Liver (tissue), 3 donors: ENCODE data around the gene KLHL20.

ENCODE experiments used
- CTCF ChIP-seq: fragments of 150-350 bp; IDR thresholded peaks from 2 replicates; pipeline ENCODE4 v1.5.1; 2017; ENCODE audit warnings: improper control_type of control experiment, low read depth, low read length; ENCODE audit not compliant: missing input control
- JUND ChIP-seq, 2 donors: IDR thresholded peaks; 2 replicates each; pipeline ENCODE4 v1.6.1; 2016; ENCODE audit warnings: antibody characterized with exemption in 2 of 2
- MAX ChIP-seq: IDR thresholded peaks from 2 replicates; pipeline ENCODE4 v1.6.1; 2016; ENCODE audit warnings: antibody characterized with exemption
- donor health status: healthy.
- donor health status: healthy.

- TF ChIP-seq CTCF (no peak), MAX (no peak), JUND (IDR thresholded peaks at IDR 0.05) (no peak)
Observed at GRCh38 chr1:173784997-173785396, 70.2 kb downstream of the KLHL20 start.
